Endothelial cell of umbilical vein (primary cell): ENCODE measurements around the gene HTR6. TPM values are rescaled to one million over a fixed set of nuclear protein-coding genes. Genes with fewer than 3 reads are reported as not detected.
A peak's percentile ranks its signal among the peaks of the same experiment; 100 is the strongest.

Source experiments
- BruUV-seq: library from RNA; stranded (reverse); fragments of 400-500 nt; replicated peaks from 2 replicates; lab custom pipeline; 2021; lab: Mats Ljungman, UMichigan
- CTCF ChIA-PET: fragments of 300-600, 350-600 bp; sonication (Branson Sonifier 250); formaldehyde crosslinking; loops from one replicate; lab custom pipeline; 2021; ENCODE audit warnings: antibody characterized with exemption, inconsistent platforms; lab: Charles Lee
- POLR2A ChIA-PET: fragments of 300-600, 350-600 bp; sonication (Branson Sonifier 250); formaldehyde crosslinking; loops from one replicate; lab custom pipeline; 2021; ENCODE audit warnings: antibody characterized with exemption, inconsistent platforms; lab: Charles Lee
- DNase-seq: peaks from one replicate; pipeline ENCODE4 v3.0.0-alpha.2; 2011; ENCODE audit warnings: low read depth, low spot score
- FAIRE-seq: peaks from 2 replicates; lab custom pipeline; 2011; peaks lifted over from hg19 to GRCh38; lab: Jason Lieb, UNC
- H2AFZ ChIP-seq: 2 replicates; pipeline ENCODE4 v1.6.0; 2012; ENCODE audit warnings: low read depth, low read length, control low read depth, inconsistent platforms
- H3K27ac ChIP-seq: 2 replicates; pipeline ENCODE4 v1.5.1; 2011; ENCODE audit warnings: low read depth, mild to moderate bottlenecking, control low read depth, low read length, moderate library complexity; ENCODE audit not compliant: insufficient read depth
- H3K27me3 ChIP-seq, 2 experiments: 2 replicates each; pipeline versions ENCODE4 v1.6.0 to v1.6.1; 2011; ENCODE audit warnings: low read length in 2 of 2, mixed read lengths in 1 of 2; ENCODE audit not compliant: control insufficient read depth in 2 of 2, insufficient read depth in 2 of 2
- H3K36me3 ChIP-seq, 2 experiments: 2 replicates in 1 of 2; 3 replicates in 1 of 2; pipeline ENCODE4 v1.5.1; 2011; ENCODE audit warnings: low read length in 2 of 2, mild to moderate bottlenecking in 1 of 2, moderate library complexity in 1 of 2; ENCODE audit not compliant: control insufficient read depth in 2 of 2, insufficient read depth in 2 of 2; ENCODE audit errors: extremely low read depth in 1 of 2
- H3K4me1 ChIP-seq: 3 replicates; pipeline ENCODE4 v1.5.1; 2011; ENCODE audit warnings: mild to moderate bottlenecking, low read length; ENCODE audit not compliant: control insufficient read depth, insufficient read depth; ENCODE audit errors: extremely low read depth
- H3K4me2 ChIP-seq: 2 replicates; pipeline ENCODE4 v1.6.1; 2011; ENCODE audit warnings: low read length, control low read depth, mixed read lengths; ENCODE audit not compliant: insufficient read depth
- H3K4me3 ChIP-seq, 3 experiments: fragments of 200-600 bp in 1 of 3; sonication (generic), shearing (Covaris generic) in 1 of 3; replicated peaks in 1 of 3; 2 replicates each; pipeline ENCODE4 v1.5.1; 2011 to 2016; ENCODE audit warnings: control low read depth in 3 of 3, low read length in 3 of 3, mild to moderate bottlenecking in 2 of 3, inconsistent platforms in 1 of 3, low read depth in 1 of 3, moderate library complexity in 1 of 3; ENCODE audit not compliant: insufficient read depth in 1 of 3
- H3K79me2 ChIP-seq: 2 replicates; pipeline ENCODE4 v1.6.0; 2012; ENCODE audit warnings: low read length, inconsistent platforms; ENCODE audit not compliant: control insufficient read depth, insufficient read depth
- H3K9ac ChIP-seq: replicated peaks from 2 replicates; pipeline ENCODE3; 2011; ENCODE audit warnings: low read length, control low read depth; ENCODE audit not compliant: insufficient read depth; ENCODE audit errors: extremely low read depth
- H3K9me1 ChIP-seq: replicated peaks from 3 replicates; pipeline ENCODE4 v1.6.0; 2011; ENCODE audit warnings: mild to moderate bottlenecking, low read length; ENCODE audit not compliant: control insufficient read depth, insufficient read depth; ENCODE audit errors: extremely low read depth
- H3K9me3 ChIP-seq: replicated peaks from 2 replicates; pipeline ENCODE4 v1.5.1; 2012; ENCODE audit warnings: low read length, inconsistent platforms; ENCODE audit not compliant: control insufficient read depth, insufficient read depth
- H4K20me1 ChIP-seq: replicated peaks from 2 replicates; pipeline ENCODE3; 2011; ENCODE audit warnings: mild to moderate bottlenecking, low read length; ENCODE audit not compliant: control insufficient read depth, insufficient read depth; ENCODE audit errors: extremely low read depth
- CTCF ChIP-seq, 2 donors: IDR thresholded peaks; 1 replicate in 1 of 2; 2 replicates in 1 of 2; pipeline ENCODE4 v1.5.1; 2011; ENCODE audit warnings: low read length in 2 of 2, mild to moderate bottlenecking in 2 of 2, moderate library complexity in 2 of 2, control low read depth in 1 of 2, inconsistent platforms in 1 of 2, low read depth in 1 of 2; ENCODE audit not compliant: insufficient read depth in 1 of 2; ENCODE audit errors: extremely low read depth in 1 of 2
- EZH2 ChIP-seq: IDR thresholded peaks from 2 replicates; pipeline ENCODE4 v1.6.1; 2012; ENCODE audit warnings: borderline replicate concordance, low read depth, mild to moderate bottlenecking, moderate library complexity, low read length, inconsistent platforms; ENCODE audit not compliant: severe bottlenecking
- FOS ChIP-seq: IDR thresholded peaks from 2 replicates; pipeline ENCODE4 v1.6.1; 2011; ENCODE audit warnings: mild to moderate bottlenecking, low read length, moderate library complexity, borderline replicate concordance; ENCODE audit not compliant: insufficient read depth
- GATA2 ChIP-seq: IDR thresholded peaks from 2 replicates; pipeline ENCODE4 v1.7.0; 2011; ENCODE audit warnings: low read depth, mild to moderate bottlenecking, moderate library complexity, mixed read lengths, low read length; ENCODE audit not compliant: insufficient read length, insufficient read depth
- MYC ChIP-seq: IDR thresholded peaks from one replicate; pipeline ENCODE4 v1.6.1; 2011; ENCODE audit warnings: mild to moderate bottlenecking, low read depth, low read length
- POLR2A ChIP-seq: IDR thresholded peaks from 2 replicates; pipeline ENCODE4 v1.6.1; 2012; ENCODE audit warnings: low read depth, mild to moderate bottlenecking, control low read depth, low read length
- POLR2AphosphoS5 ChIP-seq: IDR thresholded peaks from 2 replicates; pipeline ENCODE4 v1.6.1; 2012; ENCODE audit warnings: low read depth, mild to moderate bottlenecking, control low read depth, low read length, moderate library complexity; ENCODE audit not compliant: insufficient read depth
- dilution Hi-C: fragments of 300-500 bp; cut with MboI; formaldehyde crosslinking; loops from one replicate; pipeline ENCODE4 v1.15.0; 2019; ENCODE audit warnings: low sequenced_read_pairs; ENCODE audit not compliant: extremely low pct_ligation_motif_present
- intact Hi-C: fragments of 100-400 bp; cut with micrococcal nuclease; formaldehyde crosslinking; loops from one replicate; pipeline ENCODE4 v1.10.0; 2022
- polyA plus RNA-seq, 4 experiments: library from polyadenylated mRNA; depleted of rRNA in 3 of 4; stranded (reverse) in 3 of 4; unstranded in 1 of 4; fragments of >200 nt; gene quantifications; 2 replicates each; pipeline versions ENCODE4 v1.2.1 to v1.2.3, GENCODE V29; 2011 to 2012; ENCODE audit warnings: missing spikeins in 1 of 4
- total RNA-seq: library from RNA; stranded (reverse); gene quantifications from 2 replicates; pipeline ENCODE4 v1.2.3, GENCODE V29; 2021

HTR6 gene
- total and polyA plus RNA-seq, 2 donors (not counting 3 experiments of a cell fraction or from before 2014, with no cell fraction given), result not detected

DNA sequence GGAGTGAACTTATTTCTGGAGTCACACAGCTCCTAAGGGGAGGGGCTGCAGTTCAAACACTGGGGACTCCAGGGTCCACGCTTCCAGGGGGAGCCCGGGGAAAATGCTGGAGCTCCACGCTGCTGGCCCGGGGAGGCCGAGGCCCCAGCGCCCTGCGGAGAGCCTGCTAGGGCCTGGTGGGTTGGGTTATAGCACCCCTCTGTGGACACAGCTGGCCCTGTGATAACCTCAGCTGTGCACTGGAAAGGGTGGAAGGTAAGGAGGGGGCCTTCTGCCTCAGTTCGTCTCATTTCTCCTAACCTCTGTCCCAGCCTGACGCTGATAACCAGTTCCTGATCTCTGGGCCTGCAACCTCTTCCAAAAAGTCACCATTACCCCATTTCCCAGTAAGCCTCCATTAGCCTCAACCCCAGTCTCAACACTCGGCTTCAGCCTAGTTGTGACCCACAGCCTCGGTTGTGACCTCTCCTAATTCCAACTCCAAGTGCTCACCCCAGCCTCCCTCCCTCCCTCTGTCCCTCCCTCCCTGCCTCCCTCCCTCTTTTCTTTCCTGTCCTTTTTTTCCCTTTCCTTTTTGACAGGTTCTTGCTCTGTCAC is 13.4 kb upstream of the HTR6 start:
- no peak overlapping the region for H3K4me2 ChIP-seq
- DNase-seq (peak; percentile 49), FAIRE-seq (peak; percentile 72)
- intact Hi-C loops (loop anchor here (1.0 to 5.0 kb wide), 4 partner anchors 144 to 379 kb away; no protein-coding TSS in a partner anchor), dilution Hi-C loops (no loop called here)
- no TSS peak for BruUV-seq
- H3K9me1 ChIP-seq, result no peaks in the 10 kb centered on the region
- no peak overlapping the region for H3K4me3 ChIP-seq
- H3K36me3 ChIP-seq, result no peaks in the 10 kb centered on the region
- POLR2A ChIA-PET, result no interaction called here
- peak overlapping the region; percentile 65 for H3K27ac ChIP-seq
- H3K9ac ChIP-seq, result no peak overlapping the region
- H3K9me3 ChIP-seq, result no peaks in the 10 kb centered on the region
- CTCF ChIA-PET, result interaction anchor here (0.6 to 4.6 kb wide), 57 partner anchors 9 to 473 kb away, joined by 3 to 99 read pairs (median 4); partner anchors contain the start of genes AKR7A2, CAPZB, EMC1 and MRTO4
- peaks cover 6% of the 10 kb centered on the region for H3K79me2 ChIP-seq
- no peaks in the 10 kb centered on the region for H3K27me3 ChIP-seq
- peak overlapping the region; percentile 9 for H2AFZ ChIP-seq
- peaks cover 14% of the 10 kb centered on the region for H3K4me1 ChIP-seq
- TF ChIP-seq CTCF (IDR thresholded peaks at IDR 0.05; ENCODE audit: extremely low read depth in 1 of 2, insufficient read depth in 1 of 2, low read depth in 1 of 2, low read length in 2 of 2), result peak; percentile 78 to 85
- TF ChIP-seq POLR2A, result no peak
- TF ChIP-seq POLR2AphosphoS5, result no peak
- TF ChIP-seq GATA2, result no peak
- no peak for TF ChIP-seq MYC
- TF ChIP-seq FOS, result no peak
- TF ChIP-seq EZH2, result no peak
- H4K20me1 ChIP-seq, result no peaks in the 10 kb centered on the region
